Calu3 (cell line): ENCODE measurements around the gene ZNF208. TPM values are rescaled to one million over a fixed set of nuclear protein-coding genes. Genes with fewer than 3 reads are reported as not detected.
"Not testable (repeated sequence)": the region's sequence is repeated elsewhere in the genome, so short reads cannot be mapped to it uniquely, and the experiment has no call there.

Source experiments
- Bru-seq: library from RNA; stranded (reverse); fragments of 400-500 nt; gene quantifications from one replicate; lab custom pipeline; 2021; lab: Mats Ljungman, UMichigan
- BruChase-seq, 2 experiments: library from RNA; stranded (reverse); fragments of 400-500 nt; gene quantifications; one replicate each; lab custom pipeline; 2021; lab: Mats Ljungman, UMichigan
- BruUV-seq: library from RNA; stranded (reverse); fragments of 400-500 nt; replicated peaks from 2 replicates; lab custom pipeline; 2021; lab: Mats Ljungman, UMichigan
- CTCF ChIA-PET: fragments of 300-600 bp; sonication (Branson Sonifier 250); formaldehyde crosslinking; loops from one replicate; lab custom pipeline; 2022; ENCODE audit warnings: antibody characterized with exemption; lab: Charles Lee
- DNase-seq: peaks from one replicate; pipeline ENCODE4 v3.0.0; 2022
- H3K27ac Mint-ChIP-seq: one replicate; pipeline ENCODE4 v1.8.0; 2022; ENCODE audit warnings: mixed read lengths; ENCODE audit not compliant: unreplicated experiment
- H3K27me3 Mint-ChIP-seq: one replicate; pipeline ENCODE4 v1.8.0; 2022; ENCODE audit warnings: mixed read lengths; ENCODE audit not compliant: unreplicated experiment
- H3K36me3 Mint-ChIP-seq: one replicate; pipeline ENCODE4 v1.8.0; 2022; ENCODE audit warnings: mild to moderate bottlenecking, moderate library complexity, mixed read lengths; ENCODE audit not compliant: insufficient read depth, unreplicated experiment
- H3K4me1 Mint-ChIP-seq: one replicate; pipeline ENCODE4 v1.8.0; 2022; ENCODE audit warnings: mild to moderate bottlenecking, low read depth, mixed read lengths; ENCODE audit not compliant: unreplicated experiment
- H3K4me3 Mint-ChIP-seq: one replicate; pipeline ENCODE4 v1.8.0; 2022; ENCODE audit warnings: mild to moderate bottlenecking, low read depth, moderate library complexity, mixed read lengths; ENCODE audit not compliant: unreplicated experiment
- H3K9me3 Mint-ChIP-seq: one replicate; pipeline ENCODE4 v1.8.0; 2022; ENCODE audit warnings: low read depth, mixed read lengths; ENCODE audit not compliant: unreplicated experiment
- intact Hi-C: fragments of 100-400 bp; cut with micrococcal nuclease; formaldehyde crosslinking; loops from one replicate; pipeline ENCODE4 v1.10.0; 2022; ENCODE audit not compliant: unreplicated experiment
- long read RNA-seq: library from polyadenylated mRNA; stranded (forward); transcript quantifications from one replicate; pipeline ENCODE4 v2.0.0, GENCODE V29; 2022
- total RNA-seq: library from RNA; stranded (reverse); gene quantifications from 2 replicates; pipeline ENCODE4 v1.2.3, GENCODE V29; 2022
- TF ChIP-seq, protein P1 (sequence below): fragments of 200-600 bp; IDR thresholded peaks from one replicate; pipeline ENCODE4 v1.8.0; 2022; ENCODE audit warnings: antibody characterized with exemption; ENCODE audit not compliant: unreplicated experiment

Gene ZNF208
- total RNA-seq (not detected in 2 replicates), Bru-seq, nascent RNA (not detected), BruChase-seq, experiment 1, labeled RNA remaining after a 6-hour chase (not detected), BruChase-seq, experiment 2, labeled RNA remaining after a 2-hour chase (not detected)
- long read RNA-seq = 0 reads

DNA sequence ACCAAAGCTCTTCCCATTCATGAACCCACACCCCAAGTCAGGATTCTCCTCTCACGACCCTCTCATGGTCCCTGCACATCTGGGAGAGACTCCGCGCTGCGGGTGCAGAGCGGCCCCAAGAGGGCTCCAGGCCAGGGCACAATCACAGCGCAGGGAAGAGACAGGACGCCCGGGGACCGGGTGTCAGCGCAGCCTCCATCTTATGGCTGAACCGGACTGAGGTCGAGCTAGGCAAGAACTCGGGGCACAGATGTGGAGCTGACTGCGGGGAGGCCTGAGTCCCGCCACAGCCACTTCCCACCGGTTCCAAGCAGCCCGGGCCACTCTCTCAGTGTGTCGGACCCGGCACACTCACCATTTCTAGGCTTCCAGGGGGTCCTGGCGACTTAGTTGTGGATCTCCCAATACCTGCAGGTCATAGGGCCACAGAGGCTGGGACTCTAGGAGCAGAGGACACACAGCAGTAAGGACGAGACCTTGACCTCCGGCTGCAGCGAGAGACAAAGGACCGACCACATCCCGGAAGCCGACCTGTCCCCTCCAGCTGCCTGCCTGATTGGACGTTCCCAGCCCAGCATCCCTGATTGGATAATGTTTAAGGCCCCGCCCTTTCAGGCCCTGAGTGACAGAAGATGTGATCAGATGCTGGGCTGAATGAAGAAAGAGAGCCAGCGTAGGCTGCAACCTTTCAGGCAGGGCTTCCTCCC, at the start of gene ZNF208:
Gene ZNF208 (minus strand): TSS at position 507 of the 707 bp plus-strand sequence. CDS start 149 bp downstream, at position 358.
- H3K4me3 Mint-ChIP-seq, H3K9me3 Mint-ChIP-seq, CTCF ChIA-PET, H3K4me1 Mint-ChIP-seq, BruUV-seq, H3K27me3 Mint-ChIP-seq, H3K36me3 Mint-ChIP-seq, intact Hi-C loops, DNase-seq, H3K27ac Mint-ChIP-seq: not testable (repeated sequence)

DNA sequence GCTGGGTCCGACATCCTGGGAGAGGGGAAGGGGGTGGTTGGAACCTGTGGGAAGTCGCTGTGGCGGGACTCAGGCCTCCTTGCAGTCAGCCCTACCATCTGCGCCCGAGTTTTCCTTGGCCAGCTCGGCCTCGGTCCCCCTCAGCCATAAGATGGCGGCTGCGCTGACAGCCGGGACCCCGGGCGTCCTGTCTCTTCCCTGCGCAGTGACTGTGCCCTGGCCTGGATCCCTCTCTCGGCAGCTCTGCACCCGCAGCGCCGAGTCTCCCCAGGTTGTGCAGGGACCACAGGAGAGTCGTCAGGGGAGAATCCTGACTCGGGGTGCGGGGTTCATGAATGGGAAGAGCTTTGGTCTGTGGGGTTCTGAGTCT, 41.9 kb upstream of the ZNF208 start:
- no peak overlapping the region for H3K27ac Mint-ChIP-seq
- H3K4me3 Mint-ChIP-seq = peak overlapping the region; percentile 69
- H3K9me3 Mint-ChIP-seq = peaks cover 5% of the 10 kb centered on the region
- H3K4me1 Mint-ChIP-seq = no peaks in the 10 kb centered on the region
- TF ChIP-seq, protein P1, sequence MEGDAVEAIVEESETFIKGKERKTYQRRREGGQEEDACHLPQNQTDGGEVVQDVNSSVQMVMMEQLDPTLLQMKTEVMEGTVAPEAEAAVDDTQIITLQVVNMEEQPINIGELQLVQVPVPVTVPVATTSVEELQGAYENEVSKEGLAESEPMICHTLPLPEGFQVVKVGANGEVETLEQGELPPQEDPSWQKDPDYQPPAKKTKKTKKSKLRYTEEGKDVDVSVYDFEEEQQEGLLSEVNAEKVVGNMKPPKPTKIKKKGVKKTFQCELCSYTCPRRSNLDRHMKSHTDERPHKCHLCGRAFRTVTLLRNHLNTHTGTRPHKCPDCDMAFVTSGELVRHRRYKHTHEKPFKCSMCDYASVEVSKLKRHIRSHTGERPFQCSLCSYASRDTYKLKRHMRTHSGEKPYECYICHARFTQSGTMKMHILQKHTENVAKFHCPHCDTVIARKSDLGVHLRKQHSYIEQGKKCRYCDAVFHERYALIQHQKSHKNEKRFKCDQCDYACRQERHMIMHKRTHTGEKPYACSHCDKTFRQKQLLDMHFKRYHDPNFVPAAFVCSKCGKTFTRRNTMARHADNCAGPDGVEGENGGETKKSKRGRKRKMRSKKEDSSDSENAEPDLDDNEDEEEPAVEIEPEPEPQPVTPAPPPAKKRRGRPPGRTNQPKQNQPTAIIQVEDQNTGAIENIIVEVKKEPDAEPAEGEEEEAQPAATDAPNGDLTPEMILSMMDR = no peak
- CTCF ChIA-PET = interaction anchor here (0.5 kb wide), 1 partner anchor 160 kb away, joined by 3 read pairs; no protein-coding TSS in a partner anchor
- no peaks in the 10 kb centered on the region for H3K27me3 Mint-ChIP-seq
- intact Hi-C loops = no loop called here
- H3K36me3 Mint-ChIP-seq = peaks cover 9% of the 10 kb centered on the region
- DNase-seq = peak; percentile 1
- BruUV-seq = no TSS peak

DNA sequence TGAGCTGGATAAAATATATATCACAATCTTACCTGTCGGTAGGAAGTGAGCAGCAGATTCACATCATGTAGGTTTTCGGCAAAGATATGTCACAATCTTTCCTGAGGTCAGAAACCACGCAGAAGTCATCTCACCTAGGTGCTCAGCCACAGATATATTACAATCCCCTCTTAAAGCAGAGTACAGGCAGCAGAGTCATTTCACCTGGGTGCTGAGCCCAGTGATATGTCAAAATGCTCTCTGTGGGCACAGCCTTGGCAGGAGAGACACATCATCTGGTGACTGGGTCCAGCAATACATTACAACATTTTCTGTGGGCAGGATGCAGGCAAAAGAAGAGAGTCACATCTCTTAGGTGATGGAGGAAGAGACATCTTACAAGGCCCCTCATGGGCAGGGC, 30.4 kb upstream of the ZNF208 start:
- H3K9me3 Mint-ChIP-seq, H3K27ac Mint-ChIP-seq, H3K36me3 Mint-ChIP-seq, DNase-seq, H3K4me3 Mint-ChIP-seq, intact Hi-C loops, H3K4me1 Mint-ChIP-seq, H3K27me3 Mint-ChIP-seq, CTCF ChIA-PET, BruUV-seq: not testable (repeated sequence)

DNA sequence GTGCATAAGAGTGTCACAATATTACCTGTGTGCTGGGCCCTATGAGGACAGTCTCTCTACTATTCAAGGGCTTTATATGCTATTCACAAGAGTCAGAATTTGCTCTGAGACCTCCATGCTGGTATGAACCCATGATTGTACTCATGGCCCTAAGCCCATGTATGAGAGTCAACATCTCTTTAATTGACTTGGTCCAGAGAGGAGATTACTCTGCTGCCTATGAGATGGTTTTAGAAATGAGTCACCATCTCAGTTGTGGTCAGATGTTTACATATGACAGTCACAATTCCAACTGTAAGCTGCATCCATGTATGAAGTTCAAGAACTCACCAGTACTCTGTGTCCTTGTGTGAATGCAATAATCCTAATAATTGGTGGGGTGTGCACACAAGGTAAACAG, 19.9 kb upstream of the ZNF208 start:
- intact Hi-C loops = no loop called here
- CTCF ChIA-PET = no interaction called here
- no peak for DNase-seq
- TF ChIP-seq, protein P1 = no peak
- H3K27ac Mint-ChIP-seq = no peak overlapping the region
- H3K9me3 Mint-ChIP-seq = peaks cover 5% of the 10 kb centered on the region
- no peaks in the 10 kb centered on the region for H3K36me3 Mint-ChIP-seq
- no peak overlapping the region for H3K4me3 Mint-ChIP-seq
- H3K27me3 Mint-ChIP-seq = no peaks in the 10 kb centered on the region
- no peaks in the 10 kb centered on the region for H3K4me1 Mint-ChIP-seq
- no TSS peak for BruUV-seq

DNA sequence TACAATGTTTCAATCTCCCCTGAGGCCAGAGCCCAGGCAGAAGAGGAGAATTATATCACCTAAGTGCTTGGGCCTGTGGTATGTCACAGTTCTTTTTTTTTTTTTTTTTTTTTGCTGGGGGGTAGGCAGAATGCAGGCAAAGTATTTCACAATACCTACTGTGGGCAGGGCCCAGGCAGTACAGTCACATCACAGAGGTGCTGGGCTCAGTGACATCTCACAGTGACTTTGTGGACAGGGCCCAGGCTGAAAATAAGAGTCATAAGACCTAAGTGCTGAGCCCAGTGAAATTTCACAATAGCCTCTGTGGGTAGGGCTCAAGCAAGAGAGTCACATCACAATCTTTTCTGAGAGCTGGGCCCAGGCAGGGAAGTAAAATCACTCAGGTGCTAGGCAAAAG, 15.9 kb upstream of the ZNF208 start:
- Mint-ChIP-seq H3K36me3 (no peaks in the 10 kb centered on the region), H3K9me3 (peaks cover 2% of the 10 kb centered on the region), H3K4me3 (no peak overlapping the region), H3K4me1 (no peaks in the 10 kb centered on the region), H3K27ac (no peak overlapping the region), H3K27me3 (no peaks in the 10 kb centered on the region)
- BruUV-seq = no TSS peak
- TF ChIP-seq, protein P1 = no peak
- CTCF ChIA-PET = no interaction called here
- DNase-seq = no peak
- intact Hi-C loops = no loop called here

DNA sequence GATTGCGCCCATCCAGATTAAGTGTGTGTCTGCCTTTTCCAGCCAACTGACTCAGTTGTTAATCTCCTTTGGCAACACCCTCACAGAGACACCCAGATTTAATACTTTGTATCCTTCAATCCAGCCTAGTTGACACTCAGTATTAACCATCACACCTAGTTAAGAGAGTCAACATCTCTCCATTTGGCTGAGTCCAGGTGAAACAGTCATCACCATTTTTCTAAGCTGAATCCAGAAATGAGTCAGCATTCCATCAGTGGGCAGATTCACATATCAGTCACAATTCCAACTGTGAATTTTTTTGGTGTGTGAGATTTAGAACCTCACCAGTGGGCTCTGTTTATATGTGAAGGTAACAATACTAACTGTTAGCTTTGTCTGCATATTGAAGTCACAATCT, 14.8 kb upstream of the ZNF208 start:
- BruUV-seq, H3K9me3 Mint-ChIP-seq, DNase-seq, H3K27ac Mint-ChIP-seq, CTCF ChIA-PET, H3K4me1 Mint-ChIP-seq, H3K36me3 Mint-ChIP-seq, intact Hi-C loops, H3K27me3 Mint-ChIP-seq, H3K4me3 Mint-ChIP-seq: not testable (repeated sequence)
